DOHH2 (cell line): ENCODE data around the gene ALCAM.

Experiments used
- H3F3A ChIP-seq: fragments of 200-600 bp; sonication (generic), shearing (Covaris generic); 2 replicates; pipeline ENCODE4 v1.6.0; 2016; ENCODE audit warnings: antibody characterized with exemption, mild to moderate bottlenecking; ENCODE audit not compliant: control insufficient read depth, insufficient read depth
- H3K27ac ChIP-seq: fragments of 200-600 bp; sonication (generic); 2 replicates; pipeline ENCODE4 v1.5.1; 2014; ENCODE audit warnings: low read depth, mild to moderate bottlenecking, low read length, moderate library complexity
- H3K27me3 ChIP-seq: fragments of 200-600 bp; sonication (generic); 2 replicates; pipeline ENCODE4 v1.6.1; 2014; ENCODE audit warnings: mild to moderate bottlenecking, low read length, mixed read lengths; ENCODE audit not compliant: control insufficient read depth
- H3K36me3 ChIP-seq: fragments of 200-600 bp; sonication (generic); 2 replicates; pipeline ENCODE4 v1.6.1; 2014; ENCODE audit warnings: mild to moderate bottlenecking, low read length, moderate library complexity, mixed read lengths; ENCODE audit not compliant: control insufficient read depth
- H3K4me1 ChIP-seq: fragments of 200-600 bp; sonication (generic); 2 replicates; pipeline ENCODE4 v1.6.1; 2014; ENCODE audit warnings: mild to moderate bottlenecking, low read length, mixed read lengths; ENCODE audit not compliant: control insufficient read depth
- H3K4me2 ChIP-seq: fragments of 200-600 bp; sonication (generic); 2 replicates; pipeline ENCODE4 v1.6.0; 2014; ENCODE audit warnings: mild to moderate bottlenecking, low read length, moderate library complexity
- H3K4me3 ChIP-seq: fragments of 200-600 bp; sonication (generic); 2 replicates; pipeline ENCODE4 v1.5.1; 2014; ENCODE audit warnings: mild to moderate bottlenecking, low read length, mixed read lengths
- H3K79me2 ChIP-seq: fragments of 200-600 bp; sonication (generic); 2 replicates; pipeline ENCODE4 v1.6.1; 2014; ENCODE audit warnings: mild to moderate bottlenecking, low read length, mixed read lengths; ENCODE audit not compliant: control insufficient read depth
- H3K9me2 ChIP-seq: fragments of 200-600 bp; sonication (generic); replicated peaks from 2 replicates; pipeline ENCODE4 v1.6.1; 2014; ENCODE audit warnings: mild to moderate bottlenecking, low read length, mixed read lengths; ENCODE audit not compliant: control insufficient read depth
- H3K9me3 ChIP-seq: fragments of 200-600 bp; sonication (generic); 2 replicates; pipeline ENCODE4 v1.6.1; 2014; ENCODE audit warnings: antibody characterized with exemption, low read length, mixed read lengths; ENCODE audit not compliant: control insufficient read depth, insufficient read depth
- H4K20me1 ChIP-seq: fragments of 200-600 bp; sonication (generic); 2 replicates; pipeline ENCODE4 v1.6.0; 2014; ENCODE audit warnings: low read depth, mild to moderate bottlenecking, antibody characterized with exemption, low read length, moderate library complexity; ENCODE audit not compliant: control insufficient read depth, insufficient read depth
- CTCF ChIP-seq: fragments of 200-600 bp; sonication (generic); IDR thresholded peaks from one replicate; pipeline ENCODE4 v1.5.1; 2014; ENCODE audit warnings: antibody characterized with exemption, mild to moderate bottlenecking, low read depth, low read length; ENCODE audit not compliant: poor library complexity, severe bottlenecking
- EZH2phosphoT487 ChIP-seq: fragments of 200-600 bp; sonication (generic); IDR thresholded peaks from 2 replicates; pipeline ENCODE4 v1.6.1; 2017; ENCODE audit warnings: borderline replicate concordance, mild to moderate bottlenecking, antibody characterized with exemption, low read length, moderate library complexity, mixed read lengths

The ALCAM gene

GRCh38 chr3:105323274-105323599 lies 43.5 kb upstream of the ALCAM start:
- Histone ChIP-seq H3K36me3 (no peaks in the 10 kb centered on the region), H3K79me2 (no peaks in the 10 kb centered on the region), H3K4me3 (no peak overlapping the region), H4K20me1 (no peaks in the 10 kb centered on the region), H3K4me2 (no peak overlapping the region), H3F3A (no peaks in the 10 kb centered on the region), H3K9me2 (no peaks in the 10 kb centered on the region), H3K9me3 (no peaks in the 10 kb centered on the region), H3K27ac (no peak overlapping the region), H3K27me3 (no peaks in the 10 kb centered on the region), H3K4me1 (no peaks in the 10 kb centered on the region)
- TF ChIP-seq CTCF (no peak), EZH2phosphoT487 (no peak)

GRCh38 chr3:105324951-105325350 lies 41.8 kb upstream of the ALCAM start:
- no peaks in the 10 kb centered on the region for H3K79me2 ChIP-seq
- no peak overlapping the region for H3K4me3 ChIP-seq
- H3K27ac ChIP-seq: no peak overlapping the region
- H3K4me1 ChIP-seq: no peaks in the 10 kb centered on the region
- no peaks in the 10 kb centered on the region for H3F3A ChIP-seq
- no peaks in the 10 kb centered on the region for H3K27me3 ChIP-seq
- no peaks in the 10 kb centered on the region for H3K9me2 ChIP-seq
- TF ChIP-seq EZH2phosphoT487 (no peak), CTCF (no peak)
- no peak overlapping the region for H3K4me2 ChIP-seq
- H4K20me1 ChIP-seq: no peaks in the 10 kb centered on the region
- H3K36me3 ChIP-seq: no peaks in the 10 kb centered on the region
- H3K9me3 ChIP-seq: no peaks in the 10 kb centered on the region

GRCh38 chr3:105327662-105328337 lies 38.9 kb upstream of the ALCAM start:
- H3K4me3 ChIP-seq: no peak overlapping the region
- no peak overlapping the region for H3K27ac ChIP-seq
- no peaks in the 10 kb centered on the region for H3K79me2 ChIP-seq
- H4K20me1 ChIP-seq: no peaks in the 10 kb centered on the region
- H3F3A ChIP-seq: no peaks in the 10 kb centered on the region
- H3K27me3 ChIP-seq: no peaks in the 10 kb centered on the region
- H3K4me1 ChIP-seq: no peaks in the 10 kb centered on the region
- no peak overlapping the region for H3K4me2 ChIP-seq
- no peak for TF ChIP-seq EZH2phosphoT487
- TF ChIP-seq CTCF: no peak
- no peaks in the 10 kb centered on the region for H3K9me3 ChIP-seq
- H3K36me3 ChIP-seq: no peaks in the 10 kb centered on the region
- H3K9me2 ChIP-seq: no peaks in the 10 kb centered on the region
